ENCODE data around the gene MAPRE3. TPM values are rescaled to one million over a fixed set of nuclear protein-coding genes. Genes with fewer than 3 reads are reported as not detected.

The MAPRE3 gene
- total RNA-seq, 1 donor = 5.3 TPM

- TF ChIP-seq CTCF (IDR thresholded peaks at IDR 0.05; ENCODE audit: insufficient read depth, low read length) = no peak
- no peak for DNase-seq (ENCODE audit: low read depth)
- H3K4me3 ChIP-seq (ENCODE audit: low read depth, low read length) = no peak overlapping the region
Measured at GRCh38 chr2:27025281-27025800, 54.9 kb downstream of the MAPRE3 start.

- no peak for DNase-seq (ENCODE audit: low read depth)
- TF ChIP-seq CTCF (IDR thresholded peaks at IDR 0.05; ENCODE audit: insufficient read depth, low read length) = no peak
- H3K4me3 ChIP-seq (ENCODE audit: low read depth, low read length) = no peak overlapping the region
Measured at GRCh38 chr2:27025861-27026851, 55.7 kb downstream of the MAPRE3 start.

GRCh38 chr2:27027211-27027651, 56.8 kb downstream of the MAPRE3 start:
- TF ChIP-seq CTCF (IDR thresholded peaks at IDR 0.05; ENCODE audit: insufficient read depth, low read length) = no peak
- no peak overlapping the region for H3K4me3 ChIP-seq (ENCODE audit: low read depth, low read length)
- no peak for DNase-seq (ENCODE audit: low read depth)

- DNase-seq (ENCODE audit: low read depth) = no peak
- no peak overlapping the region for H3K4me3 ChIP-seq (ENCODE audit: low read depth, low read length)
- no peak for TF ChIP-seq CTCF (IDR thresholded peaks at IDR 0.05; ENCODE audit: insufficient read depth, low read length)
Measured at GRCh38 chr2:27029051-27029450, 58.6 kb downstream of the MAPRE3 start.

GRCh38 chr2:27032495-27033252, 62.2 kb downstream of the MAPRE3 start, which contains the start of gene TMEM214:
Gene TMEM214 (plus strand): TSS chr2:27032965. CDS start chr2:27033016, 51 bp downstream.
- peak within 1 kb of the TSS; percentile 74 for H3K4me3 ChIP-seq (ENCODE audit: low read depth, low read length)
- peak; percentile 27 for TF ChIP-seq CTCF (IDR thresholded peaks at IDR 0.05; ENCODE audit: insufficient read depth, low read length)
- DNase-seq (ENCODE audit: low read depth) = peak; percentile 86

GRCh38 chr2:27033253-27033852, 62.9 kb downstream of the MAPRE3 start:
- no peak for DNase-seq (ENCODE audit: low read depth)
- no peak for TF ChIP-seq CTCF (IDR thresholded peaks at IDR 0.05; ENCODE audit: insufficient read depth, low read length)
- H3K4me3 ChIP-seq (ENCODE audit: low read depth, low read length) = peak overlapping the region; percentile 74
